ENCODE data around the gene CYP4F8. TPM values are rescaled to one million over a fixed set of nuclear protein-coding genes. Genes with fewer than 3 reads are reported as not detected.

Gene CYP4F8
- total RNA-seq, 1 donor from 2014 or later: not detected

DNA sequence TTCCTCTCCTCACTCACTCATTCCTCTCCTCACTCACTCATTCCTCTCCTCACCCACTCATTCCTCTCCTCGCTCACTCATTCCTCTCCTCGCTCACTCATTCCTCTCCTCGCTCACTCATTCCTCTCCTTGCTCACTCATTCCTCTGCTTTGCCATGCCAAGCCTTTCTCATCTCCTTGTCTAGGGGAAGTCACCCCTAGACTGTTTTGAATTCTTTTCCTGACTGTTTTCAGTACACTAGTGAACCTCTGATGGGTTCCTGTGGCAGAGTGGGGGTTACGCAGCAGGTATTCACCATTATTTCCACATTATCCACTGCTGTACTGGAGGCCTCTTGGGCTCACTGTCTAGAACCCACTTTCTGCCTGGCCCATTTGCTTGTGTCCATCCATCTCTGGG is 1.2 kb downstream of the CYP4F8 start:
- no peak for DNase-seq (ENCODE audit: low read depth in 2 of 2)

DNA sequence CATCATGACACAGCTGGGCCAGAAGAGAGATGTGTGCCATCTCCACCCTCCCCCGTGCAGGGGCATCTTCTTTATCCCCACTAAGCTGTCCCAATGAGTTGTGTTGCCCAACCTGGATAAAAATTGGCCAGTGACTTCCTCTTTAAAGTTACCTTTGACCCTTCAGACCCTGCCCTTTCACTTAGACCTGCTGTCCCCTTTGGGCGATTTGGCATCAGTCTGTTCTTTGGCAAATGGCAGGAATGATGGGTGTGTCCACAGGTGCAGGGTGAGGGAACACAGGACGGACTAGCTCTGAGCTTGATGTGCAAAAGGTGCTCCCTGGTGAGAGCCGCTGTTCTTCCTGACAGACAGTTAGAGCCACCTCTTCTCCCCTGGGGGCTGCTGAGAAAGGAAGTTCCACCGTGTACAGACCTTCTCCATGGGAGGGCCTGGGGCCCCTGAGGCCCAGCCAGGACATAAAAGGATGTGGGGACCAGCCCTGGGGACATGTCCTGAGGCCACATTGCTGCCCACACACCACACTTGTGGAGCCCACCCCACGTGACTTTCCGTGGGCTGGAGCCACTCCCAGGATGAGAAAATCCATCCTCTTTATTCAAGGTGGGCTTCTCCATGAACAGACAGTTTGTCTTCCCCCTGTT is 1.7 kb downstream of the CYP4F8 start:
- DNase-seq (ENCODE audit: low read depth in 2 of 2): no peak

DNA sequence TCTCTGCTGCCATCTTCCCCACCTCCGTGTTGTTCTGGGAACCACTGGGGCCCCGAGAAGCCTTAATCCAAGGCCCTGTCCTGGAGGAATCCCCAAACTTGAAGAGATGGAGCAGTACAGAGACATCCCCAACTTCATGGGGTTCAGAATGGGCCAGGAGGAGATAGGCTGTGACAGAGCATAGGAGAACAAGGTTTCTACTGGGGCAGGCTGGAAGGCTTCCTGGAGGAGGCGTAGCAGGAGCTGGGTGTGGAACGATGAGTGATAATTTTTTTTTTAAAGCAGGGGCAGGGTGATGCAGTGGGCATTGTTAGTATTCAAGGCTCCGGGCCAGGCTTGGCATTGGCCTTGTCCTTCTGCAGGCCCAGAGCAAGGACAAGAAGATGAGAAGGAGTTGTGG is 3.3 kb downstream of the CYP4F8 start:
- DNase-seq (ENCODE audit: low read depth in 2 of 2): no peak

GRCh38 chr19:15621801-15622200 is 6.8 kb downstream of the CYP4F8 start:
- DNase-seq (ENCODE audit: low read depth in 2 of 2): no peak

DNA sequence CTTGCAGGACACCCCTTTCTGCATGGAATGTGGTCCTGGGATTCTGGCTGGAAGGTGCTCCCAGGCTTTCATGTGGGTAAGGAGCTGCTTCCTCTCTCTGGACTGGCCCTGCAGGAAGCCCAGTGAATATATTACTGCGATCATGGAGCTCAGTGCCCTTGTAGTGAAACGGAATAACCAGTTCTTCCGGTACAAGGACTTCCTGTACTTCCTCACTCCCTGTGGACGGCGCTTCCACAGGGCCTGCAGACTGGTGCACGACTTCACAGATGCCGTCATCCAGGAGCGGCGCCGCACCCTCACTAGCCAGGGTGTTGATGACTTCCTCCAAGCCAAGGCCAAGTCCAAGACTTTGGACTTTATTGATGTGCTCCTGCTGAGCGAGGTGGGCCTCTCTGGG is 8.0 kb downstream of the CYP4F8 start:
- DNase-seq (ENCODE audit: low read depth in 2 of 2): no peak

DNA sequence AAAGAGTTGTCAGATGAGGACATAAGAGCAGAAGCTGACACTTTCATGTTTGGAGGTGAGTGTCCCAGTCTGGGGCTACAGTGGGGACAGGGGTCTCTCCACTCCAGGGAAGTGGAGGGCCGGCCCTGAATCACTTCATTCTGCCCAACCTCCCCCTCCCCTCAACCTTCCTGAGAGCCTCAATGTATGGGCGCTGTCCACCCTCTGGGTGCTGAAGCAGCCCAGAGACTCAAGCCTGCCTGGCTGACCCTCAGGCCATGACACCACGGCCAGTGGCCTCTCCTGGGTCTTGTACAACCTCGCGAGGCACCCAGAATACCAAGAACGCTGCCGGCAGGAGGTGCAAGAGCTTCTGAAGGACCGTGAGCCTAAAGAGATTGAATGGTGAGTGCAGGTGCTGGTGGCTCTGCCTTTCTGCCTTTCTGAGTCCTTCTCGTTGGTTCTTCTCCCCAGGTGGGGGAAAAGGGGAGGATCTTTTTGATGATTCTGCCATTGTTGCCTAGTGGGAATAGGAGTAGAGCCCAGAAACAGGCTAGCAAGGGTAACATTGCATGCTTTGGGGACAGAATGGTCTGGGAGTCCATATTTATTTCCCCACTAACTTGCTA is 8.8 kb downstream of the CYP4F8 start:
- DNase-seq (ENCODE audit: low read depth in 2 of 2): peak in 1 of 2 donors; percentile 7

DNA sequence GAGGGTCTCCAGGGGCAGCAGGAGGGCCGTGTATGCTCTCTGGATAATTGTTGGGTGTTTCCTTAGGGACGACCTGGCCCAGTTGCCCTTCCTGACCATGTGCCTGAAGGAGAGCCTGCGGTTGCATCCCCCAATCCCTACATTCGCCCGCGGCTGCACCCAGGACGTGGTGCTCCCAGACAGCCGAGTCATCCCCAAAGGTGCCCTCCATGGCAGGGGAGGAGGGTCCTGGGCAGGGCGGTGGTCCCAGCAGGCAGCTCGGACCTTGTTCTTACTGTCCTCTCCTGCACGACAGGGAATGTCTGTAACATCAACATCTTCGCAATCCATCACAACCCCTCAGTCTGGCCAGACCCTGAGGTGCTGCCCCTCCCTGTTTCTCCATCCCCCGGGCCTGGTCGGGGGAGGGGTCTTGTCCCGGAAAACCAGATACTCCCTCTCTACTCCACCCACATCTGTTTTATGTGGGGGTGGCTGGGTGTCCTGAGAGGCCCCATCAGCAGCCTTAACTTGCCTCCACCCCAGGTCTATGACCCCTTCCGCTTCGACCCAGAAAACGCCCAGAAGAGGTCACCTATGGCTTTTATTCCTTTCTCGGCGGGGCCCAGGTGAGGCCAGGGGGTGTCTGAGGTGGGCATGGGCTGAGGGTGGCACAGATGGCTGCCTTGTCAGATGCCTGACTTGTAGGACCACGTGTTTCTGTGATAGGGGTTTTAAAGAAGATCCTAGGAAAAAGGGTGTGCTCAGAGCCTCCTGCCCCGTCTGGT is 13.4 kb downstream of the CYP4F8 start:
- DNase-seq (ENCODE audit: low read depth in 2 of 2): no peak

- DNase-seq (ENCODE audit: low read depth in 2 of 2): peak; percentile 18 to 61
These were observed 14.2 kb downstream of the CYP4F8 start for GRCh38 chr19:15629003-15629880.

- DNase-seq (ENCODE audit: low read depth in 2 of 2): peak in 1 of 2 donors; percentile 21
These were observed 16.8 kb downstream of the CYP4F8 start for GRCh38 chr19:15631817-15632216.

GRCh38 chr19:15633082-15633835 is 18.2 kb downstream of the CYP4F8 start:
- no peak for DNase-seq (ENCODE audit: low read depth in 2 of 2)

DNA sequence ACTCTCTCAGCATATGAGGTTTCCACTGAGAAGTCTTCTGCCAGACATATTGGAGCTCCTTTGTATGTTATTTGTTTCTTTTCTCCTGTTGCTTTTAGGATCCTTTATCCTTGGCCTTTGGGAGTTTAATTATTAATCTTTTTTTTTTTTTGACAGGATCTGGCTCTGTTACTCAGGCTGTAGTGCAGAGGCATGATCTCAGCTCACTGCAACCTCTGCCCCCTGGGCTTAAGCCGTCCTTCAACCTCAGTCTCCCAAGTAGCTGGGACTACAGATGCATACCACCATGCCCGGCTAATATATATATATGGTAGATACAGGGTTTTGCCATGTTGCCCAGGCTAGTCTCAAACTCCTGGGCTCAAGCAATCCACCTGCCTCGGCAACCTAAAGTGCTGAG is 19.1 kb downstream of the CYP4F8 start:
- DNase-seq (ENCODE audit: low read depth in 2 of 2): no peak

DNA sequence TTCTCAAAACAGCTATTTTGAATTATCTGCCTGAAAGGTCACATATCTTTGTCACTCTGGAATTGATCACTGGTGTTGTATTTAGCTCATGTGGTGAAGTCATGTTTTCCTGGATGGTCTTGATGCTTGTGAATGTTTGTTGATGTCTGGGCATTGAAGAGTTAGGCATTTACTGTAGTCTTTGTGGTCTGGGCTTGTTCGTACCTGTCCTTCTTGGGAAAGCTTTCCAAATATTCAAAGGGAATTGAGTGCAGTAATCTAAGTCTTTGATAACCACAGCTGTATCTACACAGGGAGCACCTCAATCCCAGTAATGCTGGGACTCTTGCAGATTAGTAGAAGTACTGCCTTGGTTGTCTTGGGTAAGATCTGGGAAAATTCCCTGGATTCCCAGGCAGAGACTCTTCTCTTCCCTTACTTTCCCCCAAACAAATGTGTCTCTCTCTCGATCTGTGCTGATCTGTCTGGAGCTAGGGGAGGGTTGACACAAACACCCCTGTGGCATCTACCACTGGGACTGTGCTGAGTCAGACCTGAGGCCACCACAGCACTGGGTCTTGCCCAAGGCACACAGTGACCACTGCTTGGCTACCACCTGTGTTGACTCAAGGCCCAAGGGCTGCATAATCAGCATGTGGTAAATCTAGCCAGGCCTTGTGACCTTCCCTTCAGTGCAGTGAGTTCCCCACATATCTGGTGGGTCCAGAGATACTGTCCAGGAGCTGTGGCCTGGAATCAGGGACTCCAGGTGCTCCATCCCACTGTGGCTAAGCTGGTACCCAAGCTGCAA is 20.2 kb downstream of the CYP4F8 start:
- no peak for DNase-seq (ENCODE audit: low read depth in 2 of 2)

DNA sequence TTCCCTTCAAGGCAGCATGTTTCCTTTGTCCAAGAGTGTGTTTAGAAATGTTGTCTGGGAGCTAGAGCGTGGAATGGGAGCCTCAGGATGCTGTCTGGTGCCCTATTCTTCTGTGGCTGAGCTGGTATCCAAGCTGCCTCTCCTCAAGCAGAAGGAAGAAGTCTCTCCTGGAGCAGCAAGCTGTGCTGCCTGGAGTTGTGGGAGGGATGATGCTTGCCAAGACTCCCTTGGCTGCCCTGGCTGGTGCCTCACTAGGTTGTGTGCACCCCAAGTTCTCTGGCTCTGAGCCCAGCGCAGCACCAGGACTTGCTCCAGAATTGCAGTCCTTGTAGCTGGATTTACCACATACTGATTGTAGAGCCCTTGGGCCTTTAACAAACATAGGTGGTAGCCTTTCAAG is 21.0 kb downstream of the CYP4F8 start:
- DNase-seq (ENCODE audit: low read depth in 2 of 2): no peak

DNA sequence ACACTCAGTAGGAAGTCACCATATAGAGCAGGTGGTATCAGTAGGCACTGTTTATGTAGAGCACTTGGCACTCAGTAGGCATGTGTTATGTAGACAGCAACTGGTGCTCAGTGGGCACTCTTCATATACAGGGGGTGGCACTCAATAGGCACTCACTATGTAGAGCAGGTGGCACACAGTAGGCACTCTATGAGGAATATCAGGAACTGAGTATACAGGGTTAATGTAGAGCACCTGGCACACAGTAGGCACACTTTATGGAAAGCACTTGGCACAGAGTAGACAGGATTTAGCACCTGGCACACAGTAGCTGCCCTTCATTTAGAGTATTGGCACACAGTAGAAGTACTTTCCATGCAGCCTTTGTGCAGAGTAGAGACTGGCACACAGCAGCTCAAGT is 24.6 kb downstream of the CYP4F8 start:
- no peak for DNase-seq (ENCODE audit: low read depth in 2 of 2)

DNA sequence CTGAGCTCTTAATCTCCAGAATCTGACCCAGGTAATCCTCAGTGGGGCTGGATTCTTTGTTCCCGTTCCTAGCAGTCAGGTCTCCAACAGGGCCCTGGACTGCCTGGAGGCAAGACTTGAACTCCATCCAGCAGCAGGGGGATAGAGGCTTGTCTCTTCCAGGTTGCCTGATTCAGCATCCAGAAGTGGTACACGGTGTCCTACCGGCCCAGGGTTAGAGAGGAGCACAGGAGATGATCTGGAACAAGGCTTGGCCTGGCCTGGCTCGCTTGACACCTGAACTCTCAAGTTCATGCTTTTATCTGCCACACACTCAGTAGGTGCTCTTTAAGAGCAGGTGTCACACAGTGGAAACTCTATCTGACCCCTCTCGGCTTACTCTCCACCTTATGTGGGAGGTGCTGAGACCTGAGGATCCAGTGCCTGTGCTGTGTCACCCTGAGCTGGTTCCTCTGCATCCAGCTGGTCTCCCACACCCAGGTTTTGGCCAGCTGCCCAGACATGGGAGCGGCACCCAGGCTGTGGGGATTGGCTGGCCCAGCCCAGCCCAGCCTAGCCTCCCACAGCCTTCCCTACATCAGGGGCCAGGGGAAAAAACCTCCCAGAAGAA is 25.4 kb downstream of the CYP4F8 start, which contains the start of gene CYP4F3:
CYP4F3 (plus strand) TSS at position 604 of the 610 bp plus-strand sequence. CDS start 519 bp downstream, outside the sequence.
- DNase-seq (ENCODE audit: low read depth in 2 of 2): no peak

GRCh38 chr19:15640904-15641597 is 26.0 kb downstream of the CYP4F8 start:
- DNase-seq (ENCODE audit: low read depth in 2 of 2): no peak

- no peak for DNase-seq (ENCODE audit: low read depth in 2 of 2)
These were observed 27.0 kb downstream of the CYP4F8 start for GRCh38 chr19:15641901-15642491.

GRCh38 chr19:15642807-15643206 is 27.8 kb downstream of the CYP4F8 start:
- DNase-seq (ENCODE audit: low read depth in 2 of 2): no peak

- no peak for DNase-seq (ENCODE audit: low read depth in 2 of 2)
These were observed 28.4 kb downstream of the CYP4F8 start for GRCh38 chr19:15643387-15643786.

Data from dermis microvascular lymphatic vessel endothelial cell (primary cell).